ES-I3 (cell line): ENCODE measurements around the gene LBH.

Experiments used
- H3K36me3 ChIP-seq: 2 replicates; pipeline ENCODE4 v1.6.1; 2013; ENCODE audit warnings: mild to moderate bottlenecking, low read length, control low read depth, moderate library complexity; ENCODE audit not compliant: insufficient read depth
- H3K4me1 ChIP-seq: 2 replicates; pipeline ENCODE4 v1.6.1; 2013; ENCODE audit warnings: mild to moderate bottlenecking, control low read depth, low read length; ENCODE audit not compliant: insufficient read depth
- H3K9ac ChIP-seq: 2 replicates; pipeline ENCODE4 v1.6.1; 2013; ENCODE audit warnings: low read depth, mild to moderate bottlenecking, low read length, moderate library complexity
- H3K9me3 ChIP-seq: 2 replicates; pipeline ENCODE4 v1.6.1; 2013; ENCODE audit warnings: mild to moderate bottlenecking, low read length, moderate library complexity; ENCODE audit not compliant: control insufficient read depth, insufficient read depth

Gene LBH

DNA sequence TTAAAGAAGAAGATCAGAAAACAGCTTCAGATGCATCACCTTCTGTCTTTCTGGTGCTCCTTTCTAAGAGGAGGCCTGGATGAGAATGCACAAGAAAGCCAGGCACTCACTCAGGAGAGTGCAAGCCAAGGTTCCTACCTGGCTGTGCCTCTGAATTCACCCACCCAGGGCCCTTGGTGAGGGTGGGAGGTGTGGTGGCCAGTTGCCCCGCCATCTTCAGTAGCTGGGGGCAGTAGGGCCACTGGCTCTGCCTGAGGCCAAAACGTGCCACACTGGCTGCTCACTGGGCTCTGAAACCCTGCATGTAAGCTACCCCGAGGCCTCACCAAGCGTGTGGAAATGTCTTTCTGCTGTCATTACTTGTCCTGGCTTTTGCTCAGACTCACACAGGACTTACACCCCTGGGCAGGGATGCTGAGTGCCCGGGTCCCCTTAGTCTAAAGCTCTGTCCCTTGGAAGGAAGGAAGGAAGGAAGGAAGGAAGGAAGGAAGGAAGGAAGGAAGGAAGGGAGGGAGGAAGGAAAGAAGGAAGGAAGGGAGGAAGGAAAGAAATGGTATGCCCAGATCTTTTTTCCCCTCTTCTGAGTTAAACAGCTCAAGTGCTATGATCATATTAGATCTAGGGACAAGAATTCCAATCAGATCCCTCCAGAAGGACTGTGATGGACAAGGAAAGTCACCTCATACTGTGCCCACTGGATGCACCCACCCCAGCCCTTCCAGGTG, 8.5 kb upstream of the LBH start:
- H3K4me1 ChIP-seq, result peaks cover 13% of the 10 kb centered on the region; the same call in 1 of the 2 replicates
- no peaks in the 10 kb centered on the region for H3K36me3 ChIP-seq
- H3K9me3 ChIP-seq, result no peaks in the 10 kb centered on the region
- no peak overlapping the region for H3K9ac ChIP-seq

DNA sequence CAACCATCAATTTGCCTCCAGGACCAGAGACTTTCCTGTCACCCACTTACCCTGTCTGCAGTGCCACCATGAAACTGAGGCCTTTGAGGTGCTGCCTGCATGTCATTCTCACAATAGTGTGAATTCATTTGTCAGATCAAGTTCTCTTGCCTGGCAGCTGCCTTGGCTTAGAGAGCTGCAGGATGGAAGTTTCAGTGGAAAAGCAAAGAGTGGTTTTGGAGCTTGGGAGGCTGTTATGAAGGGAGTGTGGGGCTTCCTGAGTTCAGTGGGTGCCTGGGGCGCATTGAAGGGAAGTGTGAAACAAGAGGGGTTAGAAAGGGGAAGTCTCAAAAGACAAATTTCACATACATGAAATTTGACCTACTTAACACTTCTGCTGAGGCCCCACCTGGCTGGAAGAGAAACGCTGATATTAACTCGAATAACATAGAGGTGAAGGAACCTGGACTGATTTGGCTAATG, 7.9 kb upstream of the LBH start:
- Histone ChIP-seq H3K9ac (no peak overlapping the region), H3K9me3 (no peaks in the 10 kb centered on the region), H3K4me1 (peaks cover 8% of the 10 kb centered on the region; the same call in 1 of the 2 replicates), H3K36me3 (no peaks in the 10 kb centered on the region)

DNA sequence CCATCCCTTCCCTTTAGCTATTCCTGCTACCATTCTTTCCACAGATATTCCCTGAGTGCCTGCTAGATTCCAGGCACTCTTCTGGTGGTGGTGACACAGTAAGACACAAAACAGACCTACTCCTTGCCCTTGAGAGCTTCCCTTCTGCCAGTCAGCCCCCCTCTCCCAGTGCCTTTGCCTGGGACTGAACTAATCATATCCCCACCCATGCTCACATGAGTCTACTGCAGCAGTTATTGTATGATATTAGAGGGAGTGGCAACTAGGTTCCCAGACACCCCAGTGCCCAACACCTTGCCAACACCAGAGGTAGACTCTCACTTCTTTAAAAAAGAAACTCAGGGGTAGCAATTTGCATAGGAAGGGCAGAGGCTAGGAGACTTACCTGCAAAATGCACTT, 7.2 kb upstream of the LBH start:
- no peaks in the 10 kb centered on the region for H3K36me3 ChIP-seq
- H3K4me1 ChIP-seq, result peaks cover 4% of the 10 kb centered on the region; the same call in 1 of the 2 replicates
- H3K9ac ChIP-seq, result no peak overlapping the region
- no peaks in the 10 kb centered on the region for H3K9me3 ChIP-seq

DNA sequence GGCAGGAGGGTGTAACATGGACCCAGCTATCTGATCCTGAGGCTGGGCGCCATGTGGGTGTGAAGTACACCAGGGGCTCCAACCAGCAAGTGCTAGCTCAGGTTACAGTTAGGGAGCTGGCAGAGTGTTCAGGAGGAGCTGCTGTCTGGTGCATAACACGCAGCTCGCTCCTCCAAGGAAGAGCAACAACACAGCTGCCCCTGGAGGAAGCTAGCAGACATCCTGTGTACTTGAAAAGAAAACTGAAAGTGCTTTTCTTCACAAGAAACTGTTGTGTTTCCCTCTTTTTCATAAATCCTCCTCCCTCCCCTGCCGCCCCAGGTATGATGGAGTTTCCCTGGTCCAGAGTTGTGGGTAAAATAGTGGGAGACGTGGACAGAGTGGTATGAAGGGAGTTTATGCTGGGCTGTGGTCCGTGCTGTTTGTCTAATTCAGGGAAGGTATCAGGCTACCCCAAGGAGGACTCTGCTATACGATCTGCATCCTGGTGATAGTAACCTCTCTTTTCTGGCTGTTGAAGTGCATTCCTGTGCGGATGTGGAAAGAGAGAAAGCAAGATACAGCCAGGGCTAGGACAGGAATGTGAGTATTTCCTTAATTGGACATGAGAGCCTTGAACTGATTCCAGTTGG, 6.1 kb upstream of the LBH start:
- no peak overlapping the region for H3K9ac ChIP-seq
- peaks cover 4% of the 10 kb centered on the region; the same call in 1 of the 2 replicates for H3K4me1 ChIP-seq
- H3K9me3 ChIP-seq, result no peaks in the 10 kb centered on the region
- H3K36me3 ChIP-seq, result no peaks in the 10 kb centered on the region

DNA sequence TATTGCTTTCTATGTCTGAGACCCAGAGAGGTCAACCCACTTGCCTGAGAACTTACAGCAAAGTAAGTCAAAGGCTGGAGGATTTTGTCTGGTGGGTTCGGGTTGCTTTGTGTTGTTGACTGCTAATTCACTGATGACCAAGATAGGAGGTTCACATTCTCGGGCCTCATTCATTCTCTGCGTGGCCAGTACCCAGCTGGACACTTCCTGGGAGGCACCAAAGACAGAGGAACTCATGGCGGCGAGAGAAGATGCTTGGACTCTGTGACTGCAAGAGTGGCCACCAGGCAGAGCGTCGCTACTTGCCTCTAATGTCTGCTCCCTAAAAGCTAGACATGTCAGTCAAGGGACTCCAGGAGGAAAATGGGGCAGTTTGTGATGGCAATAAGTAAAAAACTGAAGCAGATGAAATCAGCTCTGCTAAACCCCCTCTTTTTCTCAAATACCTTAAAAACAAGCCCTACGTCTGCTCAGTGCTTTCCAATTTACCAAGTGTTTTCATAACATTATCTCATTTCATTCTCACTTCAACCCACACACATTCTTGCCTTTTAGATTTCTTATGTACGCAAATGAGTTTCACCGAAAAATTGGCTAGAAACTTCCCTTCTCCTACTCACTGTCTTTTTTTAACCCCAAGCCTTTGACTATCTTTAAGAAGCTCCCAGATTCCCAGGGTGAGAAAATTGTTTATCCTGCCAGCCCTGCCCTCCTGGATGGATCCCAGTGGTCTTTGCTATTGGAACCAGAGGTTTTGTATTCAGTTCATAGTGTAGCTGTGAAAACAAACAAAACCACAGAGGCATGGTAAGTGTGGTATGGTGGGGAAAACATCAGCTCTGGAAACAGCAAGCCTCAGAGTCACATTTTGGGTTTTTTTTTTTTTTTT, 4.9 kb upstream of the LBH start:
- Histone ChIP-seq H3K9me3 (no peaks in the 10 kb centered on the region), H3K9ac (no peak overlapping the region), H3K4me1 (peaks cover 4% of the 10 kb centered on the region; the same call in 1 of the 2 replicates), H3K36me3 (no peaks in the 10 kb centered on the region)

DNA sequence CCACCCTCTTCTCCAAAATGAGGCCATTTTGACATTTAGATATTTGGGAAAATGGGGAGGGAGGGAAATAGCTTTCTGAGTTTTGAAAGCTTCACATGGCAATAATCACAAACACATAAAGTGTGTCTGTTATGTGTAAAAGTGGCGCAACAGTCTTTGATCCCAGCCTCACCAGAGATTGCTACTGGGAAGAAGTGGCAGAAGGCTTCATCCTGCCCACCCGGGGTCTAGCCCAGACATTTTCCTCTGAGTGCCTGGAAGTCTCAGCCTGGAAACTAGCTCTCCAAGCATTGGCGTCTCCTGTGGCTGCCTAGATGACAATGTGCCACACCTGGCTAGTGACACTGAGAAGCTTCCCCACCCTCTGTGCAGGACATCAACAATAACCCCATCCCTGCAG, 1.7 kb upstream of the LBH start:
- Histone ChIP-seq H3K9me3 (no peaks in the 10 kb centered on the region), H3K36me3 (no peaks in the 10 kb centered on the region), H3K9ac (no peak overlapping the region), H3K4me1 (peaks cover 21% of the 10 kb centered on the region)

DNA sequence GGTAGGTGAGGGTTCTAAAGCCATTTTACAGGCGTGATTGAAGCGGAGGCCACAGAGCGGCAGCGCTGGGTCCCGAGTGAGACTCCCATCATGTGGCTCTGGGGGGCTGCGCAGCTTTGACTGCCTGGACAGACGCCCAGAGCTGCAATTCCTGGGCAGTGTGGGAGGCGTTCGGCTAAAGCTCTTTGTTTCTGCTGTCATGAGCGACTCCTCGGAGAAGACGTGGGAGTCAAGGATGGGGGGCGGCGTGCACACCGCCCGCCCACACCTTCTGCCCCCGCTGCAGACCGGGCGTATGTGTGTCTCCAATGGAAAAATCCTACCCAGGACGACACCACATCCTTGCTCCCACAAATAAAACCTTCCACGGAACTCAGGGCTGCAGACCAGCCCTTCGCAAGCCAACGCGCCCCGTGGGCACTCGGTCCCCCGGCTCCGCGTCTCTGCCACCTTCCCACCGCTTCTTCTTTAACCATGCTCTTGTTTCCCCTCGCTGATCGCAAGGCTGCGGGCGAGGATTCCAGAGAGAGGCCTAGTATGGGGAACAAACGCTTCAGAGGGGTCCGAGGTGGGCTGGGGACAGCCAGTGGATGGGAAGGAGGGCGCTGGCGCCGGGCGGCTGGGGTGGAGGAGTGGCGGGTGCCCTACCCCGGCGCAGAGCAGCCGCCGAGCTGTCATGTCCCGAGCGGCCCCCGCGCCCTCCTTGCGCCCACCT, 680 bp upstream of the LBH start:
- Histone ChIP-seq H3K9me3 (no peaks in the 10 kb centered on the region), H3K9ac (peak overlapping the region; percentile 90), H3K4me1 (peaks cover 17% of the 10 kb centered on the region), H3K36me3 (no peaks in the 10 kb centered on the region)

DNA sequence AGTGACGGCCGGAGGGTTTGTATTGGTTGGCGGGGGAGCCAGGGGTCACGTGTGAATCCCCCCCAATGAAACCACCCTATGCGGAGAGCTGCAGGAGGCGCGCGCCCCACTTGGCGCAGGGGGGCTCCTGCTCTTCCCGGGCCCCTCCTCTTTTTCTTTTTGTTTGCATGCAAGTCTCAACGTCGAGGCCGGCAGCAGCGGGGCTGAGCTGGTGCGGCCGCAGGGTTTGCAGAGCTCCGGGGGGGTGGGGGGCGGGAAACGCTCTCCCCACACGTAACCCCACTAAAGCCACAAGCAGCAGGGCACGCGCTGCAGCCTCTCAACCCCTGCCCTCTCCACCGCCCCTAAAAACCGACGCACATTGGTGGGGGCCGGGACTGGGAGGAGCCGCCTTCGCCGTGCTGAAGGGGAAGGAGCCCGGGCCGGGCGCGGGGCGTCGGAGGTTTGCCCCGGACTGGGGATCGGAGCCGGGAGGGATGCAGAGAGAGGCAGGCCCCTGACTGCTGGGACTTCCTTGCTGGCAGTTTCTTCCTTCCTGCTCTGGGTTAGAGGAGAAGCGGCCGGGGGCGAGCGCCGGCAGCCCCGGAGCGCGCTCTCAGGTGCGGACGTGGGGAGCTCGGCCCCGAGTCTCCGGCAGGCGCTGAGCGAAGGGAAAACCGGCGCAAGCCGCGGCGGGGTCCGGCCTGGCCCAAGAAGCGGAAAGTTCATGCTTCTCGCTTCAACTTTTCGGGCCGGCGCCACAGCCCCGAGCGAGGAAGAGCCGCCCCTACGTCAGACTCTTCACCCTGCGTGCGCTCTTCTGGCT, 864 bp downstream of the LBH start:
- Histone ChIP-seq H3K9me3 (no peaks in the 10 kb centered on the region), H3K36me3 (no peaks in the 10 kb centered on the region), H3K9ac (peak overlapping the region; percentile 90)

DNA sequence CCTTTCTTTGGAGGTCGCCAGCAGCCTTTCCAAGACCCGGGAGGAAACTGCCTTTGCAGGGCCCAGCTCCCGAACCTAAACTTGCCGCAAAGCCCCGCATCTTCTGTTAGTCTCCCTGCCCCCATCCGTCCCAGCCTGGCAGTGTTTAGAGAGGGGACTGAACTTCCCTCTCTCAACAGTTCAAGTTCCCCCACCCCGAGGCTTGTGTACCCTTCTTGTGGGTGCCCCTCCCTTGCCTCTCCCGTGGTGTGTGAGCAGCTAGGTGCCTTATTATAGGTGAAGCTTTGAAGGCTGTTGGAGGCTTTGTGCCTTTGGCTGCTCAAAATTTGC, 1.4 kb downstream of the LBH start:
- no peaks in the 10 kb centered on the region for H3K9me3 ChIP-seq

More for the DNA sequence above, 864 bp downstream of the LBH start:
- peaks cover 17% of the 10 kb centered on the region for H3K4me1 ChIP-seq

DNA sequence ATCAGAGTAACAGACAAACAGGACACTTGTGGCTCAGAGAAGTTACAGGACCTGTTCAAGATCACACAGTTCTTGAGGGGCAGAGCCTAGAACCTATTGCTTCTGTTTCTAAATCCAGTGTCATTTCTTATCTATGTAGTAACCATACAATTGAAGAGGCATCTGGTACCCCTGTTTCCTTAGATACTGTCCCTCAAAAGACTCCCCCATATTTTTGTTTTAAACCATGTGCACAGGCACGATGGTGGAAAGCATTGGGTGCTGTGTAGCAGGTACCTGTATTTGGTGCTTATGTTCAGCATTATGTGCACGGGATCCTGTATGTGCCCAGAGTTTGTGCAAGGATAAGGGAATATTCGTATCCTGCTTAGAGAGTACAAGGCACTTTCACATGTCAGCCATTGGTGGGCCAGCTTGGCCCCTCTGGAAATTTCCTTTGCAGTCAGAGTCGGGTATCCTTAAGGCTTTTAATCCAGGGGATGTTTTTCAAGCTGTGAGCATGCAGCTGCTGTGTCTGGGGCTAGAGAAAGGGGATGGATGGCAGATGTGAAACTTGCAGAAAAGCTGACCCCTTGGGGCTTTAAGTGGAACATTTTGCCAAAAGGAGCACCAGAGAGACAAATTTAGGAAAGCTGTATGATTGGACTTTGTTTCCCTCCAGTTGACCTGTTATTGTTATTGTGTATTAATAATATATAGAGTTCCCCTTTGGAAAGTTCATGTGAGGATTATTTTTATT, 2.1 kb downstream of the LBH start:
- H3K9me3 ChIP-seq, result no peaks in the 10 kb centered on the region
- H3K9ac ChIP-seq, result peak overlapping the region; percentile 90; the same call in 1 of the 2 replicates
- peaks cover 21% of the 10 kb centered on the region for H3K4me1 ChIP-seq
- H3K36me3 ChIP-seq, result no peaks in the 10 kb centered on the region

More for the DNA sequence above, 1.4 kb downstream of the LBH start:
- Histone ChIP-seq H3K36me3 (no peaks in the 10 kb centered on the region), H3K4me1 (peaks cover 21% of the 10 kb centered on the region), H3K9ac (peak overlapping the region; percentile 90)

DNA sequence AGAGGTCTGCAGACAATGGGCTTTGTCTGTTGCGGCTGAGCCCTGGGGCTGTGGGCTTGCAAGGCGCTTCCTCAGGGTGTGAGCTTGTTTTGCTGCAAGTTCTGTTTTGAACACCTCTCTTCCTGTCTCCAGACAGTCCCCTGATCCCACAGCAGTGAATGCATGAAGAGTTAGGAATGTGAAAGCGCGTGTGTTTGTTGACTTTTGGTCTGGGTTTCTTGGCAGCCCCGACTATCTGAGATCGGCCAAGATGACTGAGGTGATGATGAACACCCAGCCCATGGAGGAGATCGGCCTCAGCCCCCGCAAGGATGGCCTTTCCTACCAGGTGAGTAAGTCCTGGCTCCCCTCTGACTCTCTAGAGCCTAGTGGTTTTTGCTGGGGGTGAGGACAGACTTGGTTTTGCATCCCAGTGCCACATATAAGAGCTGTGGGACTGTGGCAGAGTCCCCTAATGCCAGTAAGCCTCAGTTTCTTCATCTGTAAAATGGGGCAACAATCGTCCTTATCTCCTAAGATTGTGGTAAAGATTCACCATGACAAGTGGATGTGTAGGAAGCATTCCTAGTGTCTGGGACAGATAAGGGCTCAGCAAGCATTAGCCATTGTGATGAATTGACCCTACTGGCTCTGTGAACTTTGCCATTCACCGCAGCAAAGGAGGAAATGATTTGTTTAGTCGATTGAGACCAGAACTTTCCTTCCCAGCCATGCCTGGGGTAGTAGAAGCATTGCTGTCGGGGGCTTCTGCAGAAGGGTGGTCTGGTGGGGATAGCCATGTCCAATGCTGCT, 3.0 kb downstream of the LBH start:
- Histone ChIP-seq H3K36me3 (no peaks in the 10 kb centered on the region), H3K4me1 (peaks cover 21% of the 10 kb centered on the region), H3K9me3 (no peaks in the 10 kb centered on the region), H3K9ac (no peak overlapping the region)

DNA sequence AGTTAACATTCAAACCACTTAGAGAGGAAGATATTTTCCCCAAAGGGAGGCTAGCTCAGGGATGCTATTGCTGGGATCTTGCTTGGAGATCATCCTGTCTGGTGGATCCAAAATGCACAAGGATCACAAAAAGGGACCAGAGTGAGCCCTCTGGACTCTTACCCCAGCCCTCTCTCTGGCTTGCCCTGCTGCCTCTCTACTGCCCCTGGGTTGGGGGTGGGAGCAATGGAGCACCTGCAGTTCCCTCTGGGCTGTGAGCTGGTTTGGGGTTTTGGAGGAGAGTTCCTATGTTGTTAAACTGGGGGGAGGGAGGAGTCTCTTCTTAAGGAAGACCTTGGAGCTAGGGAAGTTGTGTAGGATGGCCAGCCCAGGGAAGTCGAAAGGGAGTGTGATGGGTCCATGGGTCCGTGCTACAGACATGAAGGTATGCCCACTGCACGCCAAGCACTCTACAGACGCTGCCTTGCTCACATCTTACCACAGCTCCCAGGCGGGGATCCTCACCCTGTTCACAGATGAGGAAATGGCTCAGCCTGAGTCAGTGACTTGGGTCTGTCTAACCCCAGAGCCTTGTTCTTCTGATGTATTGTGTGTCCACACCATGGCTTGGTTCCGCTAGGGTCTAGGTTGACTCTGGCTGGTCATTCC, 3.8 kb downstream of the LBH start:
- H3K9me3 ChIP-seq, result no peaks in the 10 kb centered on the region
- H3K9ac ChIP-seq, result no peak overlapping the region
- H3K36me3 ChIP-seq, result no peaks in the 10 kb centered on the region
- H3K4me1 ChIP-seq, result peaks cover 21% of the 10 kb centered on the region
